K562 (cell line): ENCODE measurements around the gene HJV. TPM values are rescaled to one million over a fixed set of nuclear protein-coding genes. Genes with fewer than 3 reads are reported as not detected.

ENCODE experiments used
- ASH1L ChIP-seq: fragments of 450-650 bp; IDR thresholded peaks from 2 replicates; pipeline ENCODE4 v1.6.1; 2018; ENCODE audit warnings: borderline replicate concordance, mild to moderate bottlenecking, low read depth; ENCODE audit not compliant: partially characterized antibody
- CHAMP1 ChIP-seq: fragments of 450-650 bp; IDR thresholded peaks from 2 replicates; pipeline ENCODE4 v1.6.1; 2016; ENCODE audit warnings: mild to moderate bottlenecking
- DLX4 ChIP-seq: fragments of 250-450 bp; sonication (Bioruptor Pico); IDR thresholded peaks from 2 replicates; pipeline ENCODE4 v1.6.1; 2021; ENCODE audit warnings: mild to moderate bottlenecking
- E2F4 ChIP-seq: sonication (generic); formaldehyde crosslinking; IDR thresholded peaks from 2 replicates; pipeline ENCODE4 v1.8.0; 2022; ENCODE audit warnings: mild to moderate bottlenecking, low read depth, missing genetic modification reagents
- FUS ChIP-seq: fragments of 200-400 bp; formaldehyde crosslinking; optimal IDR thresholded peaks from 2 replicates; pipeline ENCODE3; 2017; ENCODE audit warnings: low read depth, low read length
- GTF2F1 ChIP-seq: IDR thresholded peaks from 2 replicates; pipeline ENCODE4 v1.6.1; 2011; ENCODE audit warnings: low read depth, low read length, improper control_type of control experiment
- HBP1 ChIP-seq: fragments of 450-650 bp; formaldehyde crosslinking; IDR thresholded peaks from 2 replicates; pipeline ENCODE4 v1.4.0; 2022; ENCODE audit warnings: missing genetic modification characterization
- HMG20B ChIP-seq: fragments of 250-450 bp; sonication (Bioruptor Pico); IDR thresholded peaks from 2 replicates; pipeline ENCODE4 v1.5.0; 2021; ENCODE audit warnings: mild to moderate bottlenecking
- ILK ChIP-seq: fragments of 450-650 bp; IDR thresholded peaks from 2 replicates; pipeline ENCODE4 v1.6.1; 2016; ENCODE audit warnings: missing genetic modification characterization, low read depth, mild to moderate bottlenecking, missing compliant biosample characterization, moderate library complexity, borderline replicate concordance
- IRF9 ChIP-seq: fragments of 450-650 bp; IDR thresholded peaks from 2 replicates; pipeline ENCODE4 v1.6.1; 2016; ENCODE audit warnings: missing biosample characterization, missing genetic modification characterization
- MAZ ChIP-seq, 2 experiments: fragments of 450-650 bp in 1 of 2; sonication (generic) in 1 of 2; formaldehyde crosslinking; IDR thresholded peaks in 1 of 2; conservative IDR thresholded peaks in 1 of 2; 2 replicates each; pipeline versions ENCODE4 v1.4.0 to v1.5.0; 2020; ENCODE audit warnings: mild to moderate bottlenecking in 1 of 2, missing genetic modification reagents in 1 of 2
- POLR2B ChIP-seq: fragments of 450-650 bp; IDR thresholded peaks from 2 replicates; pipeline ENCODE4 v1.6.1; 2018; ENCODE audit warnings: low read depth; ENCODE audit not compliant: partially characterized antibody
- RCOR1 ChIP-seq, 2 experiments: IDR thresholded peaks; 2 replicates each; pipeline ENCODE4 v1.6.1; 2012; ENCODE audit warnings: low read depth in 2 of 2, low read length in 2 of 2, borderline replicate concordance in 1 of 2, improper control_type of control experiment in 1 of 2
- SP2 ChIP-seq: IDR thresholded peaks from 2 replicates; pipeline ENCODE4 v1.6.1; 2011; ENCODE audit warnings: mild to moderate bottlenecking, low read depth, low read length, moderate library complexity; ENCODE audit not compliant: poor library complexity, severe bottlenecking; ENCODE audit errors: extremely low read depth
- STAG1 ChIP-seq: sonication (generic); formaldehyde crosslinking; IDR thresholded peaks from 2 replicates; pipeline ENCODE4 v1.5.0; 2020; ENCODE audit warnings: missing genetic modification reagents, borderline replicate concordance
- TEAD1 ChIP-seq, 2 experiments: fragments of 450-650 bp in 1 of 2; sonication (generic) in 1 of 2; formaldehyde crosslinking; IDR thresholded peaks; 2 replicates each; pipeline versions ENCODE4 v1.4.0 to v1.8.0; 2020 to 2022; ENCODE audit warnings: mild to moderate bottlenecking in 2 of 2, missing genetic modification reagents in 1 of 2
- ZBTB9 ChIP-seq: fragments of 450-650 bp; formaldehyde crosslinking; IDR thresholded peaks from 2 replicates; pipeline ENCODE4 v1.4.0; 2020; ENCODE audit warnings: mild to moderate bottlenecking, moderate library complexity
- polyA plus RNA-seq, 8 experiments: library from polyadenylated mRNA; depleted of rRNA in 4 of 8; stranded (reverse) in 5 of 8; unstranded in 3 of 8; fragments of >200 nt; fragmentation: Nextera tagmentation in 2 of 8; fragmentation: Illumina TruSeq in 1 of 8; extraction: Ambion mirVana in 2 of 8; extraction: Trizol in 1 of 8; gene quantifications; 2 replicates each; pipeline versions ENCODE4 v1.2.1 to v1.2.3, GENCODE V29; 2011 to 2014; ENCODE audit warnings: inconsistent platforms in 1 of 8, missing spikeins in 1 of 8
- total RNA-seq, 7 experiments: library from RNA; depleted of rRNA in 6 of 7; stranded (reverse); fragments of >200 nt in 6 of 7; fragmentation: Illumina TruSeq in 2 of 7; extraction: Trizol in 2 of 7; gene quantifications; 2 replicates each; pipeline versions ENCODE4 v1.2.1 to v1.2.3, GENCODE V29; 2011 to 2021; ENCODE audit warnings: low replicate concordance in 1 of 7

Gene HJV
- total and polyA plus RNA-seq, 9 of the 15 experiments (the other 6 are each of a cell fraction or from before 2014, with no cell fraction given), result 1.0 to 6.6 (median 2.4) TPM

- TF ChIP-seq DLX4 (CRISPR knock-in tag), result no peak
- no peak for TF ChIP-seq FUS
- no peak for TF ChIP-seq ILK (tag)
- TF ChIP-seq HMG20B (CRISPR knock-in tag), result no peak
- TF ChIP-seq POLR2B, result peak; percentile 99
- no peak; the same call in 1 of the 2 replicates for TF ChIP-seq ZBTB9 (CRISPR knock-in tag)
- no peak for TF ChIP-seq CHAMP1
- TF ChIP-seq E2F4 (CRISPR knock-in tag), result no peak
- TF ChIP-seq ASH1L, result peak; percentile 92
- TF ChIP-seq GTF2F1, result peak; percentile 79; the same call in 1 of the 2 replicates
- no peak for TF ChIP-seq HBP1 (CRISPR knock-in tag)
- TF ChIP-seq RCOR1 (IDR thresholded peaks at IDR 0.05; ENCODE audit: borderline replicate concordance in 1 of 2, low read depth in 2 of 2, low read length in 2 of 2), result peak in 1 of 2 experiments; percentile 69; a peak in 1 of 4 replicates
- TF ChIP-seq STAG1 (CRISPR knock-in tag), result no peak
- TF ChIP-seq TEAD1 (CRISPR knock-in tag; IDR thresholded peaks at IDR 0.05), result peak in 1 of 2 experiments; percentile 81; a peak in 2 of 4 replicates
- no peak for TF ChIP-seq IRF9 (tag)
- peak; percentile 95 to 99 for TF ChIP-seq MAZ (CRISPR knock-in tag; conservative IDR thresholded peaks at IDR 0.05 in 1 of 2, IDR thresholded peaks at IDR 0.05 in 1 of 2)
- no peak for TF ChIP-seq SP2
These were observed 25.0 kb downstream of the HJV start, which contains the start of gene TXNIP (continued) for GRCh38 chr1:145996433-145997015.
